OCI-LY7 (cell line): ENCODE measurements around the gene VRK3. TPM values are rescaled to one million over a fixed set of nuclear protein-coding genes. Genes with fewer than 3 reads are reported as not detected.
"Not testable (repeated sequence)": the region's sequence is repeated elsewhere in the genome, so short reads cannot be mapped to it uniquely, and the experiment has no call there.

ENCODE experiments used
- BruUV-seq: library from RNA; stranded (reverse); fragments of 400-500 nt; replicated peaks from 2 replicates; lab custom pipeline; 2021; lab: Mats Ljungman, UMichigan
- CTCF ChIA-PET: fragments of 300-600 bp; sonication (Branson Sonifier 250); formaldehyde crosslinking; loops from one replicate; lab custom pipeline; 2022; ENCODE audit warnings: antibody characterized with exemption; ENCODE audit not compliant: unreplicated experiment; lab: Charles Lee
- POLR2A ChIA-PET: fragments of 300-600 bp; sonication (Branson Sonifier 250); formaldehyde crosslinking; loops from one replicate; lab custom pipeline; 2022; ENCODE audit warnings: antibody characterized with exemption; lab: Charles Lee
- DNase-seq: peaks from one replicate; pipeline ENCODE4 v3.0.0-alpha.2; 2015; ENCODE audit warnings: low spot score
- H2AFZ ChIP-seq: fragments of 200-600 bp; sonication (generic), shearing (Covaris generic); 2 replicates; pipeline ENCODE4 v1.6.1; 2014; ENCODE audit warnings: mild to moderate bottlenecking, antibody characterized with exemption, low read length, moderate library complexity
- H3K27ac ChIP-seq: fragments of 200-600 bp; sonication (generic); 2 replicates; pipeline ENCODE4 v1.5.1; 2014; ENCODE audit warnings: mixed run types, low read depth, mild to moderate bottlenecking, moderate library complexity, low read length, inconsistent platforms; ENCODE audit not compliant: poor library complexity, severe bottlenecking
- H3K36me3 ChIP-seq: fragments of 200-600 bp; sonication (generic); 2 replicates; pipeline ENCODE4 v1.6.1; 2014; ENCODE audit warnings: mild to moderate bottlenecking, antibody characterized with exemption, low read length, moderate library complexity, mixed read lengths; ENCODE audit not compliant: insufficient read depth
- H3K4me1 ChIP-seq: fragments of 200-600 bp; sonication (generic); 2 replicates; pipeline ENCODE4 v1.5.1; 2014; ENCODE audit warnings: mild to moderate bottlenecking, low read length; ENCODE audit not compliant: insufficient read depth, poor library complexity, severe bottlenecking
- H3K4me2 ChIP-seq: fragments of 200-600 bp; sonication (generic); 2 replicates; pipeline ENCODE4 v1.6.1; 2014; ENCODE audit warnings: mild to moderate bottlenecking, low read length
- H3K4me3 ChIP-seq: fragments of 200-600 bp; sonication (generic); 2 replicates; pipeline ENCODE4 v1.5.1; 2014; ENCODE audit warnings: mild to moderate bottlenecking, low read depth, low read length; ENCODE audit not compliant: poor library complexity, severe bottlenecking
- H3K79me2 ChIP-seq: fragments of 200-600 bp; sonication (generic); 2 replicates; pipeline ENCODE4 v1.6.1; 2016; ENCODE audit warnings: low read depth, mild to moderate bottlenecking, low read length, moderate library complexity, mixed read lengths; ENCODE audit not compliant: insufficient read depth
- H3K9me2 ChIP-seq: fragments of 200-600 bp; sonication (generic); 2 replicates; pipeline ENCODE4 v1.6.1; 2016; ENCODE audit warnings: mild to moderate bottlenecking, low read length, mixed read lengths; ENCODE audit not compliant: insufficient read depth
- H3K9me3 ChIP-seq: fragments of 200-600 bp; sonication (generic); 2 replicates; pipeline ENCODE4 v1.6.1; 2014; ENCODE audit warnings: mild to moderate bottlenecking, mixed run types, low read length, mixed read lengths
- H4K20me1 ChIP-seq: fragments of 200-600 bp; sonication (generic); 2 replicates; pipeline ENCODE4 v1.6.1; 2014; ENCODE audit warnings: mild to moderate bottlenecking, antibody characterized with exemption, low read length, moderate library complexity, mixed read lengths; ENCODE audit not compliant: insufficient read depth
- EZH2phosphoT487 ChIP-seq: fragments of 200-600 bp; sonication (generic); IDR thresholded peaks from 2 replicates; pipeline ENCODE4 v1.6.1; 2018; ENCODE audit warnings: low read depth, borderline replicate concordance, mild to moderate bottlenecking, mixed run types, antibody characterized with exemption, low read length, moderate library complexity, mixed read lengths
- intact Hi-C: fragments of 100-400 bp; cut with micrococcal nuclease; formaldehyde crosslinking; loops from one replicate; pipeline ENCODE4 v1.10.0; 2022; ENCODE audit not compliant: unreplicated experiment
- total RNA-seq, 2 experiments: library from RNA; depleted of rRNA in 1 of 2; stranded (reverse); fragments of >200 nt in 1 of 2; shearing (Covaris generic) in 1 of 2; gene quantifications; 2 replicates each; pipeline ENCODE4 v1.2.3, GENCODE V29; 2014 to 2022
- TF ChIP-seq, protein P1 (sequence below): fragments of 200-600 bp; sonication (generic); conservative IDR thresholded peaks from 2 replicates; pipeline ENCODE4 v1.5.1; 2014; ENCODE audit warnings: mild to moderate bottlenecking, antibody characterized with exemption, low read length, moderate library complexity, mixed read lengths

Gene VRK3
- total RNA-seq, 2 experiments from 2014 or later = 39.9 to 47.3 TPM

GRCh38 chr19:49968279-49968922 lies 56.8 kb downstream of the VRK3 start:
- no peak for TF ChIP-seq EZH2phosphoT487
- TF ChIP-seq, protein P1, sequence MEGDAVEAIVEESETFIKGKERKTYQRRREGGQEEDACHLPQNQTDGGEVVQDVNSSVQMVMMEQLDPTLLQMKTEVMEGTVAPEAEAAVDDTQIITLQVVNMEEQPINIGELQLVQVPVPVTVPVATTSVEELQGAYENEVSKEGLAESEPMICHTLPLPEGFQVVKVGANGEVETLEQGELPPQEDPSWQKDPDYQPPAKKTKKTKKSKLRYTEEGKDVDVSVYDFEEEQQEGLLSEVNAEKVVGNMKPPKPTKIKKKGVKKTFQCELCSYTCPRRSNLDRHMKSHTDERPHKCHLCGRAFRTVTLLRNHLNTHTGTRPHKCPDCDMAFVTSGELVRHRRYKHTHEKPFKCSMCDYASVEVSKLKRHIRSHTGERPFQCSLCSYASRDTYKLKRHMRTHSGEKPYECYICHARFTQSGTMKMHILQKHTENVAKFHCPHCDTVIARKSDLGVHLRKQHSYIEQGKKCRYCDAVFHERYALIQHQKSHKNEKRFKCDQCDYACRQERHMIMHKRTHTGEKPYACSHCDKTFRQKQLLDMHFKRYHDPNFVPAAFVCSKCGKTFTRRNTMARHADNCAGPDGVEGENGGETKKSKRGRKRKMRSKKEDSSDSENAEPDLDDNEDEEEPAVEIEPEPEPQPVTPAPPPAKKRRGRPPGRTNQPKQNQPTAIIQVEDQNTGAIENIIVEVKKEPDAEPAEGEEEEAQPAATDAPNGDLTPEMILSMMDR = no peak
- BruUV-seq = no TSS peak
- intact Hi-C loops = no loop called here
- POLR2A ChIA-PET = no interaction called here
- Histone ChIP-seq H2AFZ (no peak overlapping the region), H3K9me3 (no peaks in the 10 kb centered on the region), H4K20me1 (no peaks in the 10 kb centered on the region), H3K4me2 (no peak overlapping the region), H3K9me2 (no peaks in the 10 kb centered on the region), H3K4me3 (no peak overlapping the region), H3K27ac (no peak overlapping the region), H3K36me3 (no peaks in the 10 kb centered on the region), H3K79me2 (no peaks in the 10 kb centered on the region), H3K4me1 (no peaks in the 10 kb centered on the region)
- no peak for DNase-seq
- CTCF ChIA-PET = no interaction called here

DNA sequence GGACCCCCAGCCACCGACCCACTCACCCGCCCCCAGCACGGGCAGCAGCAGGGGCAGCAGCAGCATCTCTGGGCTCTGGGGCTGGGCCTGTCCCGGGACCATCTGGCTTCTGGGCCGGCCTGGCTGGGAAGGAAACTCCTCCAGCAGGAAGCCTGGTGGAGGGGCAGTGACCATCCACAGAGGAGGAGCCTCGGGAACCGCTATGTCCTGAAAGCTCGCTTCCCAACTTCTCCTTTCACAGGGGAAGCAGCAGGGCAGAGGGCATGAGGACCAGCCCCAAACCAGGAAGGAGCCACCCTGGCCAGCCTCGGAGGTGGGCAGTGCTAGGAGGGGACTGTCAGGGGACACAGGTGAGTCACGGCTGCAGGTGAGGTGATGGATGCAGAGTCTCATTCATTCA lies 64.2 kb downstream of the VRK3 start, which contains the start of gene SIGLEC11:
TSS of gene SIGLEC11 (minus strand) at position 193 of the 400 bp plus-strand sequence. CDS start at position 102, 91 bp downstream.
- H3K9me3 ChIP-seq, H3K4me2 ChIP-seq, H3K4me1 ChIP-seq, DNase-seq, H3K4me3 ChIP-seq, POLR2A ChIA-PET, H3K79me2 ChIP-seq, intact Hi-C loops, H4K20me1 ChIP-seq, BruUV-seq, H3K27ac ChIP-seq, H3K36me3 ChIP-seq, H3K9me2 ChIP-seq, H2AFZ ChIP-seq, CTCF ChIA-PET: not testable (repeated sequence)

- H3K9me2 ChIP-seq, H3K9me3 ChIP-seq, BruUV-seq, H4K20me1 ChIP-seq, H3K79me2 ChIP-seq, H3K4me3 ChIP-seq, H3K4me1 ChIP-seq, H3K27ac ChIP-seq, H3K36me3 ChIP-seq, CTCF ChIA-PET, H3K4me2 ChIP-seq, POLR2A ChIA-PET, DNase-seq, intact Hi-C loops, H2AFZ ChIP-seq: not testable (repeated sequence)
Observed at GRCh38 chr19:49959892-49960291, 65.3 kb downstream of the VRK3 start.

DNA sequence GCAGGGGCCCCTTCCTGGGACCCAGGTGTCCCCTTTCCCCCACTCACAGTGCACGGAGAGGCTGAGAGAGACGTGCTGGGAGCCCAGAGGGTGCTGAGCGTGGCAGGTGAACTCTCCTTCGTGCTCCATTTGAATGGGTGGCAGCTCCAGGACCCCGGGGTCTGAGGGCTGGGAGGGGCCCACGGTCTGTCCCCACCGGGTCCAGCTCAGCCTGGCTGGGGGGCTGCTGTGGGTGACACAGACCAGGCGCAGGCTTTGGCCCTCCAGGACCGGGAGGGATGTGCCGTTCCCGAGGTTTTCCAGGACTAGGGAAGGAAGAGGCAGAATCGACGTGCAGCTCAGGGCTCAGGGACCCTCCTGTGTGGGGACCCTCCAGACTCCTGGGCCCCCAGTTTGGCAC lies 66.6 kb downstream of the VRK3 start:
- H3K9me3 ChIP-seq, H3K36me3 ChIP-seq, BruUV-seq, DNase-seq, H3K4me1 ChIP-seq, H3K27ac ChIP-seq, H4K20me1 ChIP-seq, intact Hi-C loops, H2AFZ ChIP-seq, H3K9me2 ChIP-seq, POLR2A ChIA-PET, H3K4me2 ChIP-seq, H3K79me2 ChIP-seq, CTCF ChIA-PET, H3K4me3 ChIP-seq: not testable (repeated sequence)

DNA sequence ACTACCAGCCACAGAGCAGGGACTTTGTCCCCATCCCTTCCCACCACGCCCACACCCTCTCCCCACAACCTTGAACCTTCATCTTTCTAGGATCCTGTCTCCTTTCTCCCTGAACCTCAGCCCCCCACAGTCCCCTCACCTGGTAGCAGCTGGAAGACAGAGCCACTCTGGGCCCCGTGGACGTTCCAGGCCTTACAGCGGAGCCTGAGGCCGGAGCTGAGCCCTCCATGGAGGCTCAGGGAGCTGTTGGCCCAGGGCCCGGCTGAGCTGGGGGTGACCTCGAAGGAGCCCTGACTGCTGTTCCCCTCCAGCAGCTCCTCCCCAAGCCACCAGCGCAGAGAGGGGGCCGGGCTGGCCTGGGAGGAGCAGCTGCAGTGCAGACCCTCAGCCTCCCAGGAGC lies 67.0 kb downstream of the VRK3 start:
- H4K20me1 ChIP-seq, H2AFZ ChIP-seq, H3K4me1 ChIP-seq, H3K36me3 ChIP-seq, H3K4me3 ChIP-seq, H3K9me3 ChIP-seq, H3K27ac ChIP-seq, H3K9me2 ChIP-seq, DNase-seq, intact Hi-C loops, H3K4me2 ChIP-seq, CTCF ChIA-PET, H3K79me2 ChIP-seq, POLR2A ChIA-PET, BruUV-seq: not testable (repeated sequence)
